Sigmoid colon (tissue), 7 donors: ENCODE measurements around the gene MMP19. TPM values are rescaled to one million over a fixed set of nuclear protein-coding genes. Genes with fewer than 3 reads are reported as not detected.

Experiments used
- DNase-seq: peaks from one replicate; pipeline ENCODE4 v3.0.0-alpha.2; 2019
- H3K27ac ChIP-seq, 4 donors: fragments of 200-600 bp; sonication (generic); one replicate each; pipeline ENCODE4 v1.5.1; 2016 to 2019; ENCODE audit warnings: mild to moderate bottlenecking in 1 of 4
- H3K27me3 ChIP-seq, 3 donors: fragments of 200-600 bp; sonication (generic); one replicate each; pipeline ENCODE4 v1.5.1; 2019; ENCODE audit warnings: mild to moderate bottlenecking in 1 of 3
- H3K36me3 ChIP-seq, 4 donors: fragments of 200-600 bp; sonication (generic); one replicate each; pipeline ENCODE4 v1.5.1; 2016 to 2019
- H3K4me1 ChIP-seq, 4 donors: fragments of 200-600 bp; sonication (generic); one replicate each; pipeline ENCODE4 v1.5.1; 2017 to 2019
- H3K4me3 ChIP-seq, 4 donors: fragments of 200-600 bp; sonication (generic); one replicate each; pipeline ENCODE4 v1.5.1; 2017 to 2019; ENCODE audit warnings: mild to moderate bottlenecking in 2 of 4, moderate library complexity in 1 of 4
- H3K9me3 ChIP-seq, 4 donors: fragments of 200-600 bp in 3 of 4; sonication (generic) in 3 of 4; one replicate each; pipeline versions ENCODE4 v1.5.1 to v1.6.1; 2013 to 2019
- CTCF ChIP-seq, 4 experiments: fragments of 450-650 bp in 3 of 4; fragments of 200-600 bp in 1 of 4; IDR thresholded peaks; one replicate each; pipeline ENCODE4 v1.5.1; 2016 to 2019; ENCODE audit warnings: antibody characterized with exemption in 4 of 4, mild to moderate bottlenecking in 3 of 4, moderate library complexity in 2 of 4
- EP300 ChIP-seq, 4 donors: sonication (generic); formaldehyde crosslinking; IDR thresholded peaks; one replicate each; pipeline ENCODE4 v1.6.1; 2017; ENCODE audit warnings: antibody characterized with exemption in 4 of 4
- POLR2A ChIP-seq, 2 donors: fragments of 450-650 bp; IDR thresholded peaks; one replicate each; pipeline ENCODE4 v1.6.1; 2016; ENCODE audit warnings: antibody characterized with exemption in 2 of 2, mild to moderate bottlenecking in 2 of 2, moderate library complexity in 2 of 2
- POLR2AphosphoS5 ChIP-seq, 4 donors: sonication (generic); formaldehyde crosslinking; IDR thresholded peaks; one replicate each; pipeline ENCODE4 v1.6.1; 2017; ENCODE audit warnings: antibody characterized with exemption in 4 of 4
- WGBS, 2 donors: extraction: QIAGEN DNeasy Blood & Tissue Kit; methylation state at CpG; one replicate each; pipeline ENCODE4 v1.1.7; 2013; 5-methylcytosine and 5-hydroxymethylcytosine counted together
- intact Hi-C: fragments of 100-400 bp; cut with DNase I; formaldehyde crosslinking; loops from one replicate; pipeline ENCODE4 v1.15.1; 2023
- polyA plus RNA-seq, 3 donors: library from polyadenylated mRNA; stranded (reverse); fragments of 200-250 nt; gene quantifications; one replicate each; pipeline ENCODE4 v1.2.3, GENCODE V29; 2013
- total RNA-seq, 4 donors: library from RNA; depleted of rRNA; stranded (reverse); fragments of >200 nt; gene quantifications; one replicate each; pipeline ENCODE4 v1.1.0, GENCODE V29; 2016
- donor health status: healthy with polysubstance abuse.
- donor health status: Bipolar disorder and iron deficiency.
- donor health status: healthy.

The MMP19 gene
- total and polyA plus RNA-seq, 7 donors: 1.2 to 18.0 (median 6.0) TPM

GRCh38 chr12:55830601-55831446 is 11.9 kb downstream of the MMP19 start:
- peaks cover 0 to 8% (median 1%) of the 10 kb centered on the region in 4 donors for H3K36me3 ChIP-seq
- no peaks in the 10 kb centered on the region for H3K9me3 ChIP-seq
- H3K27ac ChIP-seq: peak overlapping the region; percentile 86 to 94 (median 92)
- intact Hi-C loops: no loop called here
- peak overlapping the region; percentile 64 to 88 (median 84) for H3K4me3 ChIP-seq
- DNase-seq: peak; percentile 92
- H3K27me3 ChIP-seq: no peaks in the 10 kb centered on the region
- peak in 1 of 2 donors; percentile 63 for TF ChIP-seq POLR2A (IDR thresholded peaks at IDR 0.05)
- TF ChIP-seq CTCF (IDR thresholded peaks at IDR 0.05): no peak
- peak; percentile 76 to 86 (median 81) for TF ChIP-seq POLR2AphosphoS5 (IDR thresholded peaks at IDR 0.05)
- peaks cover 0 to 51% (median 44%) of the 10 kb centered on the region in 4 donors for H3K4me1 ChIP-seq
- 2 to 6% methylated on average over 23 of the region's 23 CpGs for WGBS, 2 donors

GRCh38 chr12:55829967-55830600 is 12.7 kb downstream of the MMP19 start:
- intact Hi-C loops: loop anchor here (1.0 kb wide), 1 partner anchor 96 kb away; no protein-coding TSS in a partner anchor

GRCh38 chr12:55828357-55828756 is 14.4 kb downstream of the MMP19 start:
- intact Hi-C loops: no loop called here
- WGBS, 2 donors: 91 to 94% methylated on average over 5 of the region's 5 CpGs
- TF ChIP-seq CTCF (IDR thresholded peaks at IDR 0.05) (no peak), POLR2A (IDR thresholded peaks at IDR 0.05) (no peak), POLR2AphosphoS5 (IDR thresholded peaks at IDR 0.05) (no peak), EP300 (IDR thresholded peaks at IDR 0.05) (no peak)
- H3K9me3 ChIP-seq: no peaks in the 10 kb centered on the region
- peak; percentile 67 for DNase-seq
- no peaks in the 10 kb centered on the region for H3K27me3 ChIP-seq
- peak overlapping the region in 1 of 4 donors; percentile 81 for H3K4me3 ChIP-seq
- H3K27ac ChIP-seq: peak overlapping the region; percentile 86 to 94 (median 92)
- peaks cover 0 to 8% (median 1%) of the 10 kb centered on the region in 4 donors for H3K36me3 ChIP-seq
- peaks cover 0 to 54% (median 47%) of the 10 kb centered on the region in 4 donors for H3K4me1 ChIP-seq

More at GRCh38 chr12:55829967-55830600, 12.7 kb downstream of the MMP19 start:
- Histone ChIP-seq H3K4me1 (peaks cover 0 to 54% (median 47%) of the 10 kb centered on the region in 4 donors), H3K9me3 (no peaks in the 10 kb centered on the region), H3K36me3 (peaks cover 0 to 8% (median 1%) of the 10 kb centered on the region in 4 donors), H3K27ac (peak overlapping the region; percentile 86 to 94 (median 92)), H3K27me3 (no peaks in the 10 kb centered on the region), H3K4me3 (peak overlapping the region; percentile 64 to 88 (median 84))
- WGBS, 2 donors: 0 to 1% methylated on average over 37 of the region's 37 CpGs
- TF ChIP-seq CTCF (IDR thresholded peaks at IDR 0.05) (no peak), POLR2A (IDR thresholded peaks at IDR 0.05) (no peak), POLR2AphosphoS5 (IDR thresholded peaks at IDR 0.05) (no peak), EP300 (IDR thresholded peaks at IDR 0.05) (no peak)
- DNase-seq: peak; percentile 85

- H3K27me3 ChIP-seq: no peaks in the 10 kb centered on the region
- H3K27ac ChIP-seq: peak overlapping the region in 2 of 4 donors; percentile 86 to 91
- no peaks in the 10 kb centered on the region for H3K9me3 ChIP-seq
- H3K36me3 ChIP-seq: peaks cover 0 to 13% (median 4%) of the 10 kb centered on the region in 4 donors
- DNase-seq: peak; percentile 73
- H3K4me1 ChIP-seq: peaks cover 0 to 54% (median 47%) of the 10 kb centered on the region in 4 donors
- TF ChIP-seq POLR2A (IDR thresholded peaks at IDR 0.05): no peak
- no peak for TF ChIP-seq EP300 (IDR thresholded peaks at IDR 0.05)
- TF ChIP-seq POLR2AphosphoS5 (IDR thresholded peaks at IDR 0.05): no peak
- TF ChIP-seq CTCF (IDR thresholded peaks at IDR 0.05): no peak
- 95 to 96% methylated on average over 15 of the region's 15 CpGs for WGBS, 2 donors
- no peak overlapping the region for H3K4me3 ChIP-seq
- intact Hi-C loops: no loop called here
Observed at GRCh38 chr12:55827806-55828205, 14.9 kb downstream of the MMP19 start.
